Gastroesophageal sphincter (tissue), 3 donors: ENCODE results near the gene EFHD2.

Source experiments
- CTCF ChIP-seq, 4 experiments: fragments of 200-600 bp in 2 of 4; fragments of 450-650 bp in 2 of 4; sonication (generic) in 1 of 4; IDR thresholded peaks; one replicate each; pipeline ENCODE4 v1.5.1; 2017 to 2019; ENCODE audit warnings: antibody characterized with exemption in 4 of 4, mild to moderate bottlenecking in 2 of 4, moderate library complexity in 2 of 4
- POLR2A ChIP-seq, 2 donors: fragments of 450-650 bp; IDR thresholded peaks; one replicate each; pipeline ENCODE4 v1.6.1; 2017; ENCODE audit warnings: antibody characterized with exemption in 2 of 2, mild to moderate bottlenecking in 2 of 2, moderate library complexity in 1 of 2
- POLR2AphosphoS5 ChIP-seq: sonication (generic); formaldehyde crosslinking; IDR thresholded peaks from one replicate; pipeline ENCODE4 v1.6.1; 2017; ENCODE audit warnings: antibody characterized with exemption

DNA sequence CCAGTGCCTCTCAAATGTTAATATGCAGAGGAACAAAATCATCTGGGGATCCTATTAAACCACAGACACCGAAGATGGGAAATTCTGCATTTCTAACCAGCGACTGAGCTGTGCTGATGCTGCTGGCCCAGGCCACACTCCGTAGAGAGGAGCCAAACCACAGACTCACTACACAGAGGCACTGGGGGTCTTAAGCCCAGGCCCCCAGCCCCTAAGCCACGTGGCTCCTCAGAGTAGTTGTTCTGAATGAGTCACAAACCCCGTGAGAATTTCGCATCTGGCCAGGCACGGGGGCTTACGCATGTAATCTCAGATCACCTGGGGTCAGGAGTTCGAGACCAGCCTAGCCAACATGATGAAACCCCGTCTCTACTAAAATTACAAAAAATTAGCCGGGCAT, 44.0 kb downstream of the EFHD2 start:
- TF ChIP-seq CTCF (IDR thresholded peaks at IDR 0.05), result no peak
- no peak for TF ChIP-seq POLR2A (IDR thresholded peaks at IDR 0.05)
- no peak for TF ChIP-seq POLR2AphosphoS5
